GM12878 (cell line): Measurements from ENCODE around the gene UTP4.

Experiments
- CBX5 ChIP-seq: sonication (generic); IDR thresholded peaks from 2 replicates; pipeline ENCODE4 v1.6.1; 2016; ENCODE audit warnings: low read depth, moderate library complexity, mild to moderate bottlenecking, inconsistent platforms
- EP300 ChIP-seq, 2 experiments: fragments of 150-350 bp in 1 of 2; IDR thresholded peaks; 2 replicates each; pipeline ENCODE4 v1.6.1; 2011 to 2012; ENCODE audit warnings: low read depth in 2 of 2, low read length in 2 of 2, borderline replicate concordance in 1 of 2, improper control_type of control experiment in 1 of 2, inconsistent platforms in 1 of 2; ENCODE audit not compliant: control insufficient read depth in 1 of 2
- EZH2 ChIP-seq: IDR thresholded peaks from 2 replicates; pipeline ENCODE4 v1.6.1; 2012; ENCODE audit warnings: low read depth, mild to moderate bottlenecking, control low read depth, inconsistent platforms, low read length, borderline replicate concordance; ENCODE audit not compliant: control insufficient read depth
- FOXM1 ChIP-seq: IDR thresholded peaks from 2 replicates; pipeline ENCODE4 v1.6.1; 2012; ENCODE audit warnings: low read depth, mild to moderate bottlenecking, inconsistent platforms, low read length, moderate library complexity
- HCFC1 ChIP-seq: fragments of 150-350 bp; IDR thresholded peaks from 2 replicates; pipeline ENCODE4 v1.6.1; 2014; ENCODE audit warnings: low read length
- JUNB ChIP-seq: IDR thresholded peaks from 2 replicates; pipeline ENCODE4 v1.6.1; 2016; ENCODE audit warnings: antibody characterized with exemption, mild to moderate bottlenecking
- PAX5 ChIP-seq: IDR thresholded peaks from 2 replicates; pipeline ENCODE4 v1.6.1; 2011; ENCODE audit warnings: low read depth, low read length, borderline replicate concordance
- PAX8 ChIP-seq: fragments of 450-650 bp; IDR thresholded peaks from 2 replicates; pipeline ENCODE4 v1.6.1; 2017; ENCODE audit warnings: mild to moderate bottlenecking, moderate library complexity
- POLR2A ChIP-seq: IDR thresholded peaks from 2 replicates; pipeline ENCODE4 v1.6.1; 2011; ENCODE audit warnings: low read depth, mild to moderate bottlenecking, low read length
- POLR2AphosphoS2 ChIP-seq: IDR thresholded peaks from 2 replicates; pipeline ENCODE4 v1.6.1; 2011; ENCODE audit warnings: low read depth, mild to moderate bottlenecking, low read length, improper control_type of control experiment, moderate library complexity
- RAD51 ChIP-seq: fragments of 450-650 bp; IDR thresholded peaks from 2 replicates; pipeline ENCODE4 v1.6.1; 2016; ENCODE audit warnings: moderate library complexity, mild to moderate bottlenecking, inconsistent platforms
- RFX5 ChIP-seq: IDR thresholded peaks from 2 replicates; pipeline ENCODE4 v1.6.1; 2011; ENCODE audit warnings: low read depth, low read length, improper control_type of control experiment
- SUZ12 ChIP-seq: fragments of 200-600 bp; sonication (generic); IDR thresholded peaks from one replicate; pipeline ENCODE4 v1.6.1; 2018; ENCODE audit warnings: antibody characterized with exemption, mild to moderate bottlenecking; ENCODE audit not compliant: unreplicated experiment
- TF ChIP-seq, protein P1 (sequence below), 3 experiments: IDR thresholded peaks in 2 of 3; conservative IDR thresholded peaks in 1 of 3; 2 replicates each; pipeline ENCODE4 v1.5.1; 2011; ENCODE audit warnings: low read depth in 3 of 3, low read length in 3 of 3, mild to moderate bottlenecking in 3 of 3, control low read depth in 2 of 3, moderate library complexity in 2 of 3, inconsistent platforms in 1 of 3, mixed read lengths in 1 of 3; ENCODE audit not compliant: control insufficient read depth in 2 of 3, insufficient read depth in 1 of 3; ENCODE audit errors: extremely low read depth in 1 of 3

DNA sequence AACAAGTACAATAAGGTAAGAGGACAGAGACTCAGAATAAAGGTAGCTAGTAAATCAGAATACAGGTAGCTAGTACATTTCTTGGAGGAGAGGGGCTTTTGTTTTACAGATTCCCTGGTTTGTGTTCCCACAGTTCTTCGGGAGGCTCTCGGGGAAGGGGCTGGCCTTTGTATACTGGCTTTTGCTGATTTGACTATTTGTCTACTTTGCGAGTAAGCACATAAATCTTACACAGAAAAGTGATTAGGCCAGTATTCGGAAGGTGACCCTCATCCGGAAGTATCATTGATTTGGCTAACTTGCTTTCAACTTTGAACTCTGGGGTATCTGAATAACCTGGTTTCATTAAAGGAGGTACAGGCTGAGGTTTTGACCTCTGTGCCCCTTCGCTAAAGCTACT is 33.1 kb downstream of the UTP4 start:
- TF ChIP-seq CBX5 (no peak), EP300 (IDR thresholded peaks at IDR 0.05; ENCODE audit: borderline replicate concordance in 1 of 2, control insufficient read depth in 1 of 2, low read depth in 2 of 2, low read length in 2 of 2) (no peak), RFX5 (no peak), RAD51 (no peak), POLR2A (no peak), PAX5 (no peak), PAX8 (no peak), EZH2 (no peak), FOXM1 (no peak), HCFC1 (no peak), JUNB (no peak), POLR2AphosphoS2 (no peak), SUZ12 (no peak)
- TF ChIP-seq, protein P1, sequence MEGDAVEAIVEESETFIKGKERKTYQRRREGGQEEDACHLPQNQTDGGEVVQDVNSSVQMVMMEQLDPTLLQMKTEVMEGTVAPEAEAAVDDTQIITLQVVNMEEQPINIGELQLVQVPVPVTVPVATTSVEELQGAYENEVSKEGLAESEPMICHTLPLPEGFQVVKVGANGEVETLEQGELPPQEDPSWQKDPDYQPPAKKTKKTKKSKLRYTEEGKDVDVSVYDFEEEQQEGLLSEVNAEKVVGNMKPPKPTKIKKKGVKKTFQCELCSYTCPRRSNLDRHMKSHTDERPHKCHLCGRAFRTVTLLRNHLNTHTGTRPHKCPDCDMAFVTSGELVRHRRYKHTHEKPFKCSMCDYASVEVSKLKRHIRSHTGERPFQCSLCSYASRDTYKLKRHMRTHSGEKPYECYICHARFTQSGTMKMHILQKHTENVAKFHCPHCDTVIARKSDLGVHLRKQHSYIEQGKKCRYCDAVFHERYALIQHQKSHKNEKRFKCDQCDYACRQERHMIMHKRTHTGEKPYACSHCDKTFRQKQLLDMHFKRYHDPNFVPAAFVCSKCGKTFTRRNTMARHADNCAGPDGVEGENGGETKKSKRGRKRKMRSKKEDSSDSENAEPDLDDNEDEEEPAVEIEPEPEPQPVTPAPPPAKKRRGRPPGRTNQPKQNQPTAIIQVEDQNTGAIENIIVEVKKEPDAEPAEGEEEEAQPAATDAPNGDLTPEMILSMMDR (IDR thresholded peaks at IDR 0.05 in 2 of 3, conservative IDR thresholded peaks at IDR 0.05 in 1 of 3; ENCODE audit: control insufficient read depth in 2 of 3, extremely low read depth in 1 of 3, insufficient read depth in 1 of 3, low read depth in 3 of 3, low read length in 3 of 3) = no peak
